ENCODE results near the gene FAM171A1.

DNA sequence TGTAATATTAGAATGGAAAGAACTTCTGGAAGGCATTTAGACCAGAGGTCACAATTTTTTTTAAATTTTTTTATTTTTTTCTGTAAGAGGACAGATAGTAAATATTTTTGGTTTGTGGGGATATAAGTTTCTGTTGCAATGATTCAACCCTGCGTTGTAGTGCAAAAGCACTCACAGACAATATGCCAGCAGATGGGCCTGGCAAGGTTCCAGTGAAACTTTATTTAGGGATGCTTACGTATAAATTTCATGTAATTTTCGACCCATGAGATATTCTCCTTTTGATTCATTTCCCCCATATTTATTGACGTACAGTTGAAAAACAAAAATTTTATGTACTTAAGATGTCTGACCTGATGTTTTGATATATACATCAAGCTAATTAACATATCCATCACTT is 129.8 kb downstream of the FAM171A1 start:
- TF ChIP-seq, protein P1, sequence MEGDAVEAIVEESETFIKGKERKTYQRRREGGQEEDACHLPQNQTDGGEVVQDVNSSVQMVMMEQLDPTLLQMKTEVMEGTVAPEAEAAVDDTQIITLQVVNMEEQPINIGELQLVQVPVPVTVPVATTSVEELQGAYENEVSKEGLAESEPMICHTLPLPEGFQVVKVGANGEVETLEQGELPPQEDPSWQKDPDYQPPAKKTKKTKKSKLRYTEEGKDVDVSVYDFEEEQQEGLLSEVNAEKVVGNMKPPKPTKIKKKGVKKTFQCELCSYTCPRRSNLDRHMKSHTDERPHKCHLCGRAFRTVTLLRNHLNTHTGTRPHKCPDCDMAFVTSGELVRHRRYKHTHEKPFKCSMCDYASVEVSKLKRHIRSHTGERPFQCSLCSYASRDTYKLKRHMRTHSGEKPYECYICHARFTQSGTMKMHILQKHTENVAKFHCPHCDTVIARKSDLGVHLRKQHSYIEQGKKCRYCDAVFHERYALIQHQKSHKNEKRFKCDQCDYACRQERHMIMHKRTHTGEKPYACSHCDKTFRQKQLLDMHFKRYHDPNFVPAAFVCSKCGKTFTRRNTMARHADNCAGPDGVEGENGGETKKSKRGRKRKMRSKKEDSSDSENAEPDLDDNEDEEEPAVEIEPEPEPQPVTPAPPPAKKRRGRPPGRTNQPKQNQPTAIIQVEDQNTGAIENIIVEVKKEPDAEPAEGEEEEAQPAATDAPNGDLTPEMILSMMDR (IDR thresholded peaks at IDR 0.05): no peak
- no peak for TF ChIP-seq POLR2A (IDR thresholded peaks at IDR 0.05)

Measured in prostate gland (tissue), 2 donors.